Daoy (cell line): ENCODE data around the gene C9orf40. TPM values are rescaled to one million over a fixed set of nuclear protein-coding genes. Genes with fewer than 3 reads are reported as not detected.

Experiments used
- DNase-seq: peaks from one replicate; pipeline ENCODE4 v3.0.0-alpha.2; 2015; ENCODE audit warnings: low read depth
- total RNA-seq: library from RNA; depleted of rRNA; stranded (reverse); fragments of >200 nt; shearing (Covaris generic); gene quantifications from 2 replicates; pipeline ENCODE4 v1.2.3, GENCODE V29; 2014; rRNA removed

C9orf40 gene
- total RNA-seq, 1 experiment from 2014 or later, result 19.5 TPM

GRCh38 chr9:74940600-74940999, 12.1 kb downstream of the C9orf40 start:
- DNase-seq, result peak; percentile 47

GRCh38 chr9:74935008-74935407, 17.7 kb downstream of the C9orf40 start:
- no peak for DNase-seq

DNA sequence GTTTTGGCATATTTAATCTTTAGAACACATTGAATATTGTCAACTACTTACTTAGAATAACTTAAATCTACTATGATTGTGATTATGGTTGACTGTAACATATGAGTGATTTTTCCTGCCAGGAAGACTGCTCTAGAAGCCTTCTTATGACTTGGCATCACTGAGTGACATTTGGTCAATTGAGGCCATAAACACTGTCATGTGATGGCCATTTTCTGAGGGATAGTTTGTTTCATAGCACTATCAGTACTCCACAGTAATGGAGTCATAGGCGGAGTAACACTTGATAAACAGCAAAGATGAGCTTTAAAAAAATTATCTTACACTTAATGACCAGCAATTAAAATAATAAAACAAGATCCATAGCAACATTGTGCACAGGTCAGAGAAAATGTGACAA, 31.0 kb downstream of the C9orf40 start:
- DNase-seq, result no peak

DNA sequence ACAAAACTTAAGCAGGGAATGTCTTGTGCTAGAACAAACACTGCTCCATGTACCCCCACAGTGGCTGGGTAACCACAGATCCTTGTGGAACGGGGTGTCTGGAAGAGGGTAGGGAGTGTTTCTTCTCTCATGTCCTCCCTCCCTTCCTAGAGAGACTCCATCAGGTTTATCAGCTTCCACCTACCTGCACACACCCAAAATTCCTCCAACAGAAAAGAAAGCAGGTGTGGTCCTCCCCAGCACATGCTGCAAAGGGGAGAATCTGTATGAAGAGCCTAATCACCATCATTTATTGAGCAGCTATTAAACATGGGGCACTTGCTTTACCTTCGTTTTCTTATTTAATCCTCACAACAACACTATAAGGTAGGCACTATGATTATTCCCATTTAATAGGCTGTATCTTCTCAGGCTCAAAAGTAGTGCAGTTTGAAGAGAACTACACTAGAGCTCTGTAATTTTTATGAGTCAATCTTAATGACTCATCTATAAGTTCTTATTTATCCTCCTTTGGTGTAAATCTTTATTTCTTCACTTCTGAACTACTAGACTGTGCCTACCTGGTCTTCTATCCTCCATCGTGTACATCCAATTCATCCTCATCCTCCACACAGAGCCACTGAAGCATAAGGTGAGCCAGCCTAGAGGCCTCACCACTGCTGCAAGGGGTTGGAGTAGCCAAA, 31.6 kb downstream of the C9orf40 start:
- DNase-seq, result no peak

- DNase-seq, result no peak
These were observed 42.7 kb downstream of the C9orf40 start for GRCh38 chr9:74910036-74910435.

DNA sequence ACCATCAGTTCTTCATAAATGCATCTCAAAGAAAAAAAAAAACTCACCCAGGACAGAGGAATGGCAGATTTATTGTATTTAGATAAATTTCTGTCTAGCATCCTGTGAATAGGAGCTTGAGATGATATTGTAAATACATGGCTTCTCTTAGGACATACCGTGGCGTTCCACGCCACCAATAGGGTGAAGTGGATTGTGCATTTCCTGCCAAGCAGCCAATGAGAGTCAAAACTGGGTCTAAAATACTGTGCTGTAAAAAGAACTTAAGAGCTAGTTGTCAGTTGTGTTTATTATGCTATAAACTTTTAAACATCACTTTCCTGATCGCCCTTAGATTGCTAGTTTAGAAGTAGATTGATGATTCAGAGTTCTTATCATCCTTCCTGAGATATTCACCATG, 44.0 kb downstream of the C9orf40 start:
- DNase-seq, result no peak

DNA sequence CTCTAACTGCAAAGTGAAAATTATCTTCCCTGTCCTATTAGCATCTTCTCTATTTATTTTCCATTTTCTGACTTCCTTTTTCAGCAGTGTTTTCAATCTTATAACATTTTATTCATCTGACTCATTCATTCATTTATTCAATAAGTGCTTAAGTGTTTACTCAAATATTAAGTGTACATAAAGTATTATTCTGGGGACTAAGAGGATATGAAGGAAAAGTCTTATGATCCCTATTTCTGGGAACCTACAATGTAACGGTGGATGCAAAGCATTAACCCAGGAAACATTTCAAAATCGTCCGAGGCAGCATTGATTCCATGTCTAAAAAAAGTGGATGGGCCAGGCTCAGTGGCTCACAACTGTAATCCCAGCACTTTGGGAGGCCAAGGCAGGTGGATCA, 45.6 kb downstream of the C9orf40 start:
- no peak for DNase-seq

- DNase-seq, result no peak
These were observed 51.7 kb downstream of the C9orf40 start for GRCh38 chr9:74901001-74901400.

Other genes starting within 250 kb of the C9orf40 start
- gene TRPM6, start 65.0 kb downstream of the C9orf40 start, total RNA-seq, result 0.03 and 0.11 TPM in 2 replicates
- 35.5 and 38.7 TPM in 2 replicates for gene CARNMT1, start 75.4 kb upstream of the C9orf40 start, total RNA-seq
- 10.1 and 13.8 TPM in 2 replicates for gene NMRK1, start 135.2 kb upstream of the C9orf40 start, total RNA-seq
- gene OSTF1, start 135.6 kb upstream of the C9orf40 start, total RNA-seq, result 36.6 and 40.6 TPM in 2 replicates